ENCODE results near the gene MLF1.

MLF1 gene

DNA sequence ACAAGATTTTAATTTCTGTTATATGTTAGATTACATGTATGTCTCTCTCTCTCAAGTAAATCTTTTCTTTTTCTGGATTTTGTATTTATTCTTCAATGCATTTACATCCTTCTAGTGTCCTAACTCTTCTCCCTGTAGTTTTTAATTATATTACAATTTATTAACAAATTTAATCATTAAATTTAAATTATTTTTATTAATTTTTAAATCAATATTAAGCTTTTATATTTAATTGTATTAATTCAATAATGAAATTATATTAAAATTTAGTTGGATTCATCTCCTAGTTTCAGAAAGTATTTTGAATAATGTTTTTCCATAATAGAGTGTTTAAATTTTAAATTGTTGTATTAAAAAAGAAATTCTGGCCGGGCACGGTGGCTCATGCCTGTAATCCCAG is 29.8 kb downstream of the MLF1 start:
- no peaks in the 10 kb centered on the region for H3K9me3 Mint-ChIP-seq
- H3K4me3 Mint-ChIP-seq, result no peak overlapping the region
- no peaks in the 10 kb centered on the region for H3K27me3 Mint-ChIP-seq (ENCODE audit: low read depth)
- H3K27ac Mint-ChIP-seq, result no peak overlapping the region
- peaks cover 27% of the 10 kb centered on the region for H3K36me3 Mint-ChIP-seq (ENCODE audit: low read depth)
- no peaks in the 10 kb centered on the region for H3K4me1 Mint-ChIP-seq
- TF ChIP-seq, protein P1, sequence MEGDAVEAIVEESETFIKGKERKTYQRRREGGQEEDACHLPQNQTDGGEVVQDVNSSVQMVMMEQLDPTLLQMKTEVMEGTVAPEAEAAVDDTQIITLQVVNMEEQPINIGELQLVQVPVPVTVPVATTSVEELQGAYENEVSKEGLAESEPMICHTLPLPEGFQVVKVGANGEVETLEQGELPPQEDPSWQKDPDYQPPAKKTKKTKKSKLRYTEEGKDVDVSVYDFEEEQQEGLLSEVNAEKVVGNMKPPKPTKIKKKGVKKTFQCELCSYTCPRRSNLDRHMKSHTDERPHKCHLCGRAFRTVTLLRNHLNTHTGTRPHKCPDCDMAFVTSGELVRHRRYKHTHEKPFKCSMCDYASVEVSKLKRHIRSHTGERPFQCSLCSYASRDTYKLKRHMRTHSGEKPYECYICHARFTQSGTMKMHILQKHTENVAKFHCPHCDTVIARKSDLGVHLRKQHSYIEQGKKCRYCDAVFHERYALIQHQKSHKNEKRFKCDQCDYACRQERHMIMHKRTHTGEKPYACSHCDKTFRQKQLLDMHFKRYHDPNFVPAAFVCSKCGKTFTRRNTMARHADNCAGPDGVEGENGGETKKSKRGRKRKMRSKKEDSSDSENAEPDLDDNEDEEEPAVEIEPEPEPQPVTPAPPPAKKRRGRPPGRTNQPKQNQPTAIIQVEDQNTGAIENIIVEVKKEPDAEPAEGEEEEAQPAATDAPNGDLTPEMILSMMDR (IDR thresholded peaks at IDR 0.05; ENCODE audit: unreplicated experiment in 3 of 3), result no peak

DNA sequence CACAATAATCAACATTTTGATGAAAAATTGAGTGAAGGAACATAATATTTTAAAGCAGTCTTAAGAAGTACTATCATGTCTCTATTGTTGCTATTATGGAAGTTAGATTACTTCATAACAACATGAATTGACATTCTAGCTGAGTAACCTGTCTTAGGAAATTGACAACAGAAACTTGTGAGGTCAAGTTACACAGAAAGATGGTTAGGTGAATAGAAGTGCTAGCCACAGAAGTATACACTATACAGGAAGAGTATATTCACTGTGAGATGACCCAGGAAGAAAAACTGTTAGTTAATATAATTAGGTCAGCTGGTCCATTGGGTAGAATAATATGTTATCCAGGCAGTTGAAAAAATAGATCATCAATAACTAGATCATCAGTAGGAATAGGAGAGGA is 31.2 kb downstream of the MLF1 start:
- H3K36me3 Mint-ChIP-seq (ENCODE audit: low read depth), result peaks cover 27% of the 10 kb centered on the region
- no peaks in the 10 kb centered on the region for H3K4me1 Mint-ChIP-seq
- no peak overlapping the region for H3K4me3 Mint-ChIP-seq
- no peaks in the 10 kb centered on the region for H3K9me3 Mint-ChIP-seq
- no peak overlapping the region for H3K27ac Mint-ChIP-seq
- no peaks in the 10 kb centered on the region for H3K27me3 Mint-ChIP-seq (ENCODE audit: low read depth)
- TF ChIP-seq, protein P1 (IDR thresholded peaks at IDR 0.05; ENCODE audit: unreplicated experiment in 3 of 3), result no peak

DNA sequence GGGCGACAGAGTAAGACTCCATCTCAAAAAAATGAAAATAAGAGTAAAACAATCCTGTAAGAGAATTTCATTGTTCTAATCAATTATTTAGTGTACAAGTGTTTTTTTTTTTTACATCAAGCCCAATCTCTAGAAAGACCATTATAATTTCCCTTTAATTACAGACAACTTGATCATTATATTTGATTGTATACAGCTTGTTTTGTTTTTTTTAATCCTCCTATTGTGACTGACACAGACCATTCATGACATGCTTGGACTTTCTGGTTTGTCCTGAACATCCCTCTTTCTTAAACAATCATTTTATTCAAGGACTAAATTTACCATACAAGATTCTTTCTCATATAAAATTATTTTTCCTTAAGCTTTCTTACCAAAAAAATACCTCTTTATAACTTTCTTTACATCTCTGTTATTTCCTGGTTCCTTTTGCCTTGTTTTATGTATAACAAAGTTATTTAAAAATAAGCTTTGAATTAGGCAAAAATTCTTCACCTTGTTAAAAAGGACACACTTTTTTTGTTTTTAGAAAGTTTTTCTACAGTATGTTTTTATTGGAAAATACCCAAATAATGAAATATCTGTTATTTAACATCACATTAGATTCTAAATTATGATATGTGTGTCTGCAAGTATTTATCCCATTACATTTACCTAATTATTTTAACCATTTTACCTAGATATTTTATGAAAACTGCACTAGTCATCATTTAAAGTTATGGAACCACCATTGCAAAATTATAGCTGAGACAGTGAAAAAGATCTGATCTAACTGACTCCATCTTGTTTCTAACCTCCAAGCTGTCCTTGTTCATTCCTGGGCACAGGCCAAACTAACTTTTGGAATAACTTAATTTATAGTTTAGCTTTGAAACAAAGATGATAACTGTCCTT is 47.2 kb downstream of the MLF1 start:
- H3K4me1 Mint-ChIP-seq, result no peaks in the 10 kb centered on the region
- H3K36me3 Mint-ChIP-seq (ENCODE audit: low read depth), result no peaks in the 10 kb centered on the region
- TF ChIP-seq, protein P1 (IDR thresholded peaks at IDR 0.05; ENCODE audit: unreplicated experiment in 3 of 3), result no peak
- H3K27ac Mint-ChIP-seq, result no peak overlapping the region
- no peak overlapping the region for H3K4me3 Mint-ChIP-seq
- peaks cover 26% of the 10 kb centered on the region for H3K9me3 Mint-ChIP-seq
- no peaks in the 10 kb centered on the region for H3K27me3 Mint-ChIP-seq (ENCODE audit: low read depth)

DNA sequence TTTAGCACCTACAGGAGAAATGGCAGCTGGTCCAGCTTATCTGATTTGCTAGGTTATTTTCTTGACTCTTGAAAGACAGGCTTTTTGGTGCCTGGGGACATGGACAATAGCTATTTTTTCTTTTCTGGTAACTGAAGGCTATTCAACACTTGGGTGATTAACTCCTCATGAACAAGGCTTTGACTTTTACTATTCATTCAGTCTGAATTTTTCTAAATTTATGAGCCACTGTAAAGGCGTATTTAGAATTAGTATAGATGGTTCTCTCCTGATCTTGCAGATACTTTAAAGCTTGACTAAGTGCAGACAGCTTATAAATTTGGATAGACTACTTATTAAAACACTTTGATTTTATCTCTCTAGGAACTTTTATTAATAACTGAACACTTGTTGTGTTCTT is 54.9 kb downstream of the MLF1 start:
- peaks cover 4% of the 10 kb centered on the region for H3K9me3 Mint-ChIP-seq
- H3K36me3 Mint-ChIP-seq (ENCODE audit: low read depth), result no peaks in the 10 kb centered on the region
- H3K4me1 Mint-ChIP-seq, result no peaks in the 10 kb centered on the region
- H3K27me3 Mint-ChIP-seq (ENCODE audit: low read depth), result no peaks in the 10 kb centered on the region
- TF ChIP-seq, protein P1 (IDR thresholded peaks at IDR 0.05; ENCODE audit: unreplicated experiment in 3 of 3), result no peak
- H3K4me3 Mint-ChIP-seq, result no peak overlapping the region
- H3K27ac Mint-ChIP-seq, result no peak overlapping the region

DNA sequence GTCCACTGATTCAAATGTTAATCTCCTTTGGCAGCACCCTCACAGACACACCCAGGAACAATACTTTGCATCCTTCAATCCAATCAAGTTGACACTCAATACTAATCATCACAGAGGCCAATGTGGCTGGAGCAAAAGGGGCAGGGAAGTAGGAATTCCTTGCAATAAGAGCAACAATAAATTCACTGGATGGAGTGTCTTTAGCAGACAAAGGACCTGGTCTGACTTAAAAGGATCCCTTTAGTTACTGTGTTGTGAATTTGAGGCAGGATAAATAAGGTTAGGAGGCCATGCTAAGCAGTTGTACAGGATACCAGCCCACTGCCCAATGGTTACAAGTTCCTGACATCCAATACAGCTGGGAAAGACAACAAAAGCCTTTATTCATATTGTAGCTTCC is 61.0 kb downstream of the MLF1 start:
- TF ChIP-seq, protein P1 (IDR thresholded peaks at IDR 0.05; ENCODE audit: unreplicated experiment in 3 of 3), result no peak
- peaks cover 5% of the 10 kb centered on the region for H3K36me3 Mint-ChIP-seq (ENCODE audit: low read depth)
- H3K27ac Mint-ChIP-seq, result no peak overlapping the region
- H3K4me1 Mint-ChIP-seq, result no peaks in the 10 kb centered on the region
- H3K9me3 Mint-ChIP-seq, result peaks cover 14% of the 10 kb centered on the region
- no peak overlapping the region for H3K4me3 Mint-ChIP-seq
- no peaks in the 10 kb centered on the region for H3K27me3 Mint-ChIP-seq (ENCODE audit: low read depth)

DNA sequence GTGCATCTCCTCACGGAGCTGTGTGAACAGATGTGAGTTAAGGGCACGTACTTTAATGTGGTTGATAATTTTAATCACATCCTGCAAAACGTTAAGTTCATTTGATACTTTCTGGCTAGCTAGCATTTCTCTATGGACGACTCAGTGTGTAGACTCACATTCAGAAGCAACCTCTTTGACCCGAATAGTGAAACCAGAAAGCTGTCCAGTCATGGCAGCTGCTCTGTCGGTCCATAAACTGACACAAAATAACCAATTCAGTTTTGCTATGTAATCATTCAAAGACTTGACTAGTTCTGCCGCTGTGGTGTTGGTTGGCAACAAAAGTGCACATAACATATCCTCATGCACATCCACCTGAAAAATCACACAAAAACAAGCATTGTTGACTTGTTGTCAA is 69.7 kb downstream of the MLF1 start:
- H3K4me1 Mint-ChIP-seq, result peaks cover 13% of the 10 kb centered on the region
- TF ChIP-seq, protein P1 (IDR thresholded peaks at IDR 0.05; ENCODE audit: unreplicated experiment in 3 of 3), result no peak
- no peak overlapping the region for H3K4me3 Mint-ChIP-seq
- no peaks in the 10 kb centered on the region for H3K36me3 Mint-ChIP-seq (ENCODE audit: low read depth)
- no peak overlapping the region for H3K27ac Mint-ChIP-seq
- peaks cover 3% of the 10 kb centered on the region for H3K9me3 Mint-ChIP-seq
- H3K27me3 Mint-ChIP-seq (ENCODE audit: low read depth), result no peaks in the 10 kb centered on the region

Measured in nephron (organoid).